HG03135 (cell line): Measurements from ENCODE around the gene LZTS3.

Experiments used
- ATAC-seq: cut with Tn5 transposase; IDR thresholded peaks from one replicate; pipeline ENCODE4 v1.9.1; 2021; ENCODE audit warnings: mild to moderate bottlenecking, moderate library complexity; ENCODE audit not compliant: unreplicated experiment

The LZTS3 gene

DNA sequence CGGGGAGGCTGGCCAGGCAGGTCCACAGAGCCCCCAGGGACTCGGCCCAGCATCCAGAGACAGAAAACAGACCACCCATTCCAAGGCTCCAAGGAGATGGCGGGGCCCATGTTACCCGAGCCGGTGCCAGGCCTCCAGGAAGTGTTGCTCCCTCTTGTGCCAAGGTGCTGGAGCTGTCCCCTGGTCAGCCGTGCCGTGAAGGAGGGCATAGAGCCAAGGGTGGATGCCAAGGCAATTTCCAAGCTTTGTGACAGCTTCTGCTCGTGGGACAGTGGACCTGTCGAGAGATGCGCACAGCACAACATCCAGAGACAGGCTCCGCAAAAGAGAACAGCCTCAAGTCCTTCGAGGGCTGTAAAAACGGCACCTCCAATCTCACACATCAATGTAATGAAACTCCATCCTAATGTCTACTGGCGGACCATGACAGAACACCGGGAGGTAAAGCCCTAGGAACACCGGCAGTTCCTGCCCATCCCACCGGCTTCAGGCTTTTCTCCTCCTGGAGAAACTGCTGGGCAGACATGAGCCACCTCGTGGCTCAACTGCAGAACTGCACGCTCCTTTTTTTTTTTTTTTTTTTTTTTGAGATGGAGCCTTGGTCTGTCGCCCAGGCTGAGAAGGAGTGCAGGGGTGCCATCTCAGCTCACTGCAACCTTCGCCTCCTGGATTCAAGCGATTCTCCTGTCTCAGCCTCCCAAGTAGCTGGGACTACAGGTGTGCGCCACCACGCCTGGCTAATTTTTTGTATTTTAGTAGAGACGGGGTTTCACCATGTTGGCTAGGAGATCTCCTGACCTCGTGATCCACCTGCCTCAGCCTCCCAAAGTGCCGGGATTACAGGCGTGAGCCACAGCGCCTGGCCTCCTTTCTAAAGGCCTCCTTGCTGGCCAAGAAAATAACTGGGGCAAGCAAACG lies 57.9 kb downstream of the LZTS3 start:
- no peak for ATAC-seq
